Activated CD4-positive, alpha-beta T cell treated with anti-CD3 and anti-CD28 coated beads, Interleukin-2, amount 10 ng/mL, durations not matched to agents 24 days and 14 days (primary cell): ENCODE data around the gene IFIT3. TPM values are rescaled to one million over a fixed set of nuclear protein-coding genes. Genes with fewer than 3 reads are reported as not detected.

Source experiments
- DNase-seq: peaks from one replicate; pipeline ENCODE4 v3.0.0; 2022
- H3K27ac Mint-ChIP-seq: one replicate; pipeline ENCODE4 v1.8.0; 2022; ENCODE audit warnings: mild to moderate bottlenecking, mixed read lengths
- H3K27me3 Mint-ChIP-seq: one replicate; pipeline ENCODE4 v1.8.0; 2022; ENCODE audit warnings: mixed read lengths
- H3K36me3 Mint-ChIP-seq: one replicate; pipeline ENCODE4 v1.8.0; 2022; ENCODE audit warnings: low read depth, mild to moderate bottlenecking, mixed read lengths
- H3K4me1 Mint-ChIP-seq: one replicate; pipeline ENCODE4 v1.8.0; 2021; ENCODE audit warnings: mixed read lengths
- H3K4me3 Mint-ChIP-seq: one replicate; pipeline ENCODE4 v1.8.0; 2022; ENCODE audit warnings: mild to moderate bottlenecking, moderate library complexity, mixed read lengths
- H3K9me3 Mint-ChIP-seq: one replicate; pipeline ENCODE4 v1.8.0; 2021; ENCODE audit warnings: mixed read lengths
- intact Hi-C: fragments of 100-400 bp; cut with micrococcal nuclease; formaldehyde crosslinking; loops from one replicate; pipeline ENCODE4 v1.15.1; 2023
- total RNA-seq: library from RNA; stranded (reverse); gene quantifications from 2 replicates; pipeline ENCODE4 v1.2.3, GENCODE V29; 2022

Gene IFIT3
- total RNA-seq, 1 donor from 2014 or later = 1.0 TPM

GRCh38 chr10:89367529-89367928, 39.7 kb downstream of the IFIT3 start:
- Mint-ChIP-seq H3K27ac (no peak overlapping the region), H3K4me1 (peaks cover 15% of the 10 kb centered on the region), H3K27me3 (peaks cover 22% of the 10 kb centered on the region), H3K36me3 (no peaks in the 10 kb centered on the region), H3K4me3 (no peak overlapping the region), H3K9me3 (no peaks in the 10 kb centered on the region)
- intact Hi-C loops = no loop called here
- DNase-seq = no peak

- intact Hi-C loops = no loop called here
- Mint-ChIP-seq H3K27ac (no peak overlapping the region), H3K36me3 (no peaks in the 10 kb centered on the region), H3K4me1 (peaks cover 15% of the 10 kb centered on the region), H3K27me3 (peaks cover 25% of the 10 kb centered on the region), H3K4me3 (no peak overlapping the region), H3K9me3 (no peaks in the 10 kb centered on the region)
- DNase-seq = no peak
Measured at GRCh38 chr10:89368129-89368528, 40.3 kb downstream of the IFIT3 start.

DNA sequence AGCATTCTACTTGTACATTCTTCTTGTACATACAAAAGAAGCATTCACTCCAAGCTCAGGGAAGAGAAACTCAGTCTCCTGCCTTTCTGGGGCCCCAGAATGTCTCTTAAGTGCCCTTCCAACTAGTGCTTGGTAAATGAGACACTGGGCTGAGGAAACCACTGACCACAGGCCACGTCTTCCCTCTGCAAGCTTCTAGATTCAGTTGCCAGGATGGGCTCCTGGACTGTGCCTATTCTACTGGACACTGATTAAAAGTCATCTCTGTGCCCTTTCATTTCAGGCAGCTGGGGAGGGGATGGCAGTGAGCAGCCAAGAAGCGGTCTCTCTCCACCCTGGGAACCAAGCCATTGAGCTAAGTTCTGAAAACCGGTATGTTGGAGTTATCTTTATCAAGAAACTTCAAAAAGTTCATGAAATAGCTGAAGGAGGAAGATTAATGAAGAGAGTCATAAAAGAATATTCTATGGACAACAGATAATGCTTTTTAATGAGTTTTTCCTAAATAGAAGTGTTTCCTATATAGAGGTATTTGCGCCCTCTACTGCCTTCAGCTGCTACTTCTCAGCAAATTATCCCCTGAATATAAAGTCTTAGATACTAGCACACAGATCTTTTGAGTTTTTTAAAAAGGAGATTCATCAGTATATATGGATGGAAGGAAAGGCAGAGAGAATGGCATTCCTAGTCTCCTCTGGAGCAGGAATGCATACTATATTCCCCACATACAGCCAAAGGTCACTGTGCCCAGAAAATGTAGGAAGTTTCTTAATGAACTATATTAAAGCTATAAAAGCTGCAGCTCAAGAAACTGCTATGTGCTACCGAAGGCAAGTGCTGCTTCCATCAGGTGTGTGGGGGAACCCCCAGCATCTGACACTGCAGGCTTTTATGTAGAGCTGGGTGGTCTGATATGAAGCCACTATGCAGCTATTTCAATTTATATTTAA, 41.6 kb downstream of the IFIT3 start:
- H3K27me3 Mint-ChIP-seq = peaks cover 29% of the 10 kb centered on the region
- no peaks in the 10 kb centered on the region for H3K36me3 Mint-ChIP-seq
- no peaks in the 10 kb centered on the region for H3K9me3 Mint-ChIP-seq
- H3K4me1 Mint-ChIP-seq = peaks cover 12% of the 10 kb centered on the region
- no peak for DNase-seq
- no peak overlapping the region for H3K4me3 Mint-ChIP-seq
- no peak overlapping the region for H3K27ac Mint-ChIP-seq
- intact Hi-C loops = no loop called here

DNA sequence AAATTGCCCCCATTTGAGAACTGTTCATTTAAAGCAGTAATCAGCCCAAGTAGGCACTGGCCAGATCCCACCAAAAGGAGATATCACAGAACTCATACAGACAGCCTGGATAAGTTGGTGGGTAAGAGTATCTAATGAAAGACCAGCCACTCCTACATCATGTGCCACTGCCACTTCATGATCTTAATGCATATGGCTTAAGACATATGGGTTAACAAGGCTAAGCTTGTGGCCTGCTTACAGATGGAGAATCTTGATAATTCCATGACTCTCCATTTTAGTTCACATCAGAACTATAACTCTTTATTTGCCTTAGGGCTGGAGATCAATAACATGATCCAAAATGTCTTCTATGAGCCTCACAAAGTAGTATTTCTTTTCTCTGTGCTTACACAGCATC, 43.3 kb downstream of the IFIT3 start:
- H3K36me3 Mint-ChIP-seq = no peaks in the 10 kb centered on the region
- H3K27me3 Mint-ChIP-seq = peaks cover 28% of the 10 kb centered on the region
- no peak for DNase-seq
- H3K9me3 Mint-ChIP-seq = no peaks in the 10 kb centered on the region
- peaks cover 9% of the 10 kb centered on the region for H3K4me1 Mint-ChIP-seq
- no peak overlapping the region for H3K4me3 Mint-ChIP-seq
- intact Hi-C loops = no loop called here
- H3K27ac Mint-ChIP-seq = no peak overlapping the region

DNA sequence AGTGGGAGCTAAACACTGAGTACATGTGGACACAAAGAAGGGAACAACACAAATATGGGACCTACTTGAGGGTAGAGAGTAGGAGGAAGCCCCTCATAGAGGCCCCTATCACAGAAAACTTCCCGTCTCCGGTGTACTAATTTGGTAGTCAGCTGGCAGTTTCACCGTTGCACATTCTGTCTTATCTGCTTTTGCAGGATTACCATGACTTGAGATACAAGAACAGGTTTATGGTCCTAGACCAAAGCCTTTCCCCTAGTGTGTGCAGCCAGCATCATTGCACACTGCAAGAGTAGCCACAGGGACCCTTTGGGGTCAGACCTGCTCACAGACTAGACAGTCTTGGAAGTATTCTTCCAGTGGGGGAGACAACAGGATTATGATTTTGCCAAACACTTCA, 44.2 kb downstream of the IFIT3 start:
- intact Hi-C loops = no loop called here
- no peak for DNase-seq
- H3K9me3 Mint-ChIP-seq = no peaks in the 10 kb centered on the region
- peaks cover 9% of the 10 kb centered on the region for H3K4me1 Mint-ChIP-seq
- no peak overlapping the region for H3K27ac Mint-ChIP-seq
- H3K36me3 Mint-ChIP-seq = no peaks in the 10 kb centered on the region
- no peak overlapping the region for H3K4me3 Mint-ChIP-seq
- peaks cover 30% of the 10 kb centered on the region for H3K27me3 Mint-ChIP-seq

DNA sequence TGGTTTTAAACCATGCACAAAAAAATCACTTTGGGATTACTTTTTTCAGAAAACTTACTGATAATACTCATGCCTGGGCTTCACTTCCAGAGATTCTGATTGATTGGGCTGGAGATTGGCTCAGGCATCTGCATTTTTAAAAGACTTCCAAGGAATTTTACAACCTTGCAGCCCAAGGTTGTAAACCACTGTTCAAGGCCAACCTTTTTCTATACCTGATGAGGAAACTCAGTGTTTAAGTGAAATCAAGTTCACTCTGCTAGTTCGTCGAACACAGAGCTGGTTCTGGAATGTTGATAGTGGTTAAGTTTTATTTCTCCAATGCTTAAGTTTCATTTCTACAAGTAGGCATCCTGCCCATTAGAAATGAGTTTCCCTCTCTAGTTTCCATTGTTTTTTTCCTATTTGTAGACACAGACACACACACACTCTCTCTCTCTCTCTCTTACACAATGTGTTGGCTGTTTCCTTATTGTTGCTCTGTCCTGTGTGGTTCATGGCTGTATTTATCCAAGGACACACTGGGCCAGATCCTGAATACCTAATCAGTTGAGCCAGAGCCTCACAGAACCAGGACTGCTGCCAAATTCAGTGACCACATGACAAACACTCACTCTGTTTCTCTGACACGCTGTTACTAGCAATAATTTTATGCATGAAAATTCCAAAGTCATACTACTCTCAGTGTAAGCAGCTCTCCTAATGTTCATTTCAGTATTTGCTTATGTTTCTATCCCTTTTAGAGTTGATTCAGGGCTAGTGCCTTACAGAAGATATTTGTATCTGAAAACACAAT, 46.3 kb downstream of the IFIT3 start:
- Mint-ChIP-seq H3K27ac (no peak overlapping the region), H3K9me3 (no peaks in the 10 kb centered on the region), H3K4me3 (no peak overlapping the region), H3K27me3 (peaks cover 33% of the 10 kb centered on the region), H3K36me3 (no peaks in the 10 kb centered on the region), H3K4me1 (peaks cover 5% of the 10 kb centered on the region)
- DNase-seq = no peak
- intact Hi-C loops = no loop called here

DNA sequence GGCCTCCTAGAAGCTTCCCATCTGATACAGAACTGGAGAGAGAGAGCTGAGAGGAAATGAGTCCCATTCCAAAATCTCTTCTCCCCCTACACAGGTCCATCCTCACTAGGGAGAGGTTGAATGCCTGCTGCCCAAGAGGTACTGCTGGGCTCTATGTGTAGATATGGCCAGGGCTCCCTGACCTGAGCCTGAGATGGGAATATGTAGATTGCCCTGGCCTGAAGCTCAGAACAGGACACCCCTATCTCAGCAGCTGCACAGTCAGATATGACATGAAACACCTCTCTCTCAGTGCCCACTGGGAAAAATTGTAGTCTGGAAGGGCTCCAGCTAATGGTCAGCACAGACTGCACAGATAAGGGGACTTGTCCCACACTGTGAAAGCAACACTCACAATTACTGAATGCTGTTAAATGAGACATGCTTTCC, 46.9 kb downstream of the IFIT3 start:
- intact Hi-C loops = no loop called here
- H3K9me3 Mint-ChIP-seq = no peaks in the 10 kb centered on the region
- peaks cover 31% of the 10 kb centered on the region for H3K27me3 Mint-ChIP-seq

GRCh38 chr10:89377705-89378637, 50.2 kb downstream of the IFIT3 start, which contains the start of gene IFIT1B:
Gene IFIT1B, plus strand, starts transcription at chr10:89378056. Its CDS starts 80 bp downstream, at chr10:89378136.
- peaks cover 16% of the 10 kb centered on the region for H3K27me3 Mint-ChIP-seq
- H3K27ac Mint-ChIP-seq = no peak within 1 kb of the TSS
- H3K4me1 Mint-ChIP-seq = no peaks in the 10 kb centered on the region
- no peaks in the 10 kb centered on the region for H3K9me3 Mint-ChIP-seq
- intact Hi-C loops = no loop called here
- H3K36me3 Mint-ChIP-seq = no peaks in the 10 kb centered on the region
- no peak within 1 kb of the TSS for H3K4me3 Mint-ChIP-seq
- DNase-seq = no peak

More for the DNA sequence above, 46.9 kb downstream of the IFIT3 start:
- Mint-ChIP-seq H3K27ac (no peak overlapping the region), H3K4me3 (no peak overlapping the region), H3K36me3 (no peaks in the 10 kb centered on the region), H3K4me1 (no peaks in the 10 kb centered on the region)
- DNase-seq = no peak

DNA sequence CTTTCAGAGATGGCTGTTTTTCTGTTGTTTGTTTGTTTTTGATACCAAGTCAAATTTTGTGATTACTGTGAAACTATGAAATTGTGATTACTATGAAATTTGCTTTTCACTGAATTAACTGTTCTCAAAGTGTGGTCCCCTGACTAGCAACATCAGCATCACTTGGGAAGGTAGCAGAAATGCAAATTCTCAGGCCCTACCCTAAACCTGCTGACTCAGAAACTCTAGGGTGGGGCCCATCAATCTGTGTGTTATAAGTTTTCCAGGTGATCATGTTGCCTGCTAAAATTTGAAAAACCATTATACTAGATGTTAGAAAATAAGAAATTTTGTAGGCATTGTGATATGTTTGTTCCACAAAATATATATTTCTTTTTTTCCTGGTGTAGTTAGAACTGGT, 51.3 kb downstream of the IFIT3 start:
- no peak for DNase-seq
- H3K27ac Mint-ChIP-seq = no peak overlapping the region
- H3K4me1 Mint-ChIP-seq = no peaks in the 10 kb centered on the region
- no peak overlapping the region for H3K4me3 Mint-ChIP-seq
- peaks cover 20% of the 10 kb centered on the region for H3K27me3 Mint-ChIP-seq
- no peaks in the 10 kb centered on the region for H3K9me3 Mint-ChIP-seq
- no peaks in the 10 kb centered on the region for H3K36me3 Mint-ChIP-seq
- intact Hi-C loops = no loop called here

- Mint-ChIP-seq H3K27me3 (peaks cover 22% of the 10 kb centered on the region), H3K4me1 (no peaks in the 10 kb centered on the region), H3K36me3 (no peaks in the 10 kb centered on the region), H3K27ac (no peak overlapping the region), H3K4me3 (no peak overlapping the region), H3K9me3 (no peaks in the 10 kb centered on the region)
- intact Hi-C loops = no loop called here
- DNase-seq = no peak
Measured at GRCh38 chr10:89382757-89383156, 55.0 kb downstream of the IFIT3 start.

DNA sequence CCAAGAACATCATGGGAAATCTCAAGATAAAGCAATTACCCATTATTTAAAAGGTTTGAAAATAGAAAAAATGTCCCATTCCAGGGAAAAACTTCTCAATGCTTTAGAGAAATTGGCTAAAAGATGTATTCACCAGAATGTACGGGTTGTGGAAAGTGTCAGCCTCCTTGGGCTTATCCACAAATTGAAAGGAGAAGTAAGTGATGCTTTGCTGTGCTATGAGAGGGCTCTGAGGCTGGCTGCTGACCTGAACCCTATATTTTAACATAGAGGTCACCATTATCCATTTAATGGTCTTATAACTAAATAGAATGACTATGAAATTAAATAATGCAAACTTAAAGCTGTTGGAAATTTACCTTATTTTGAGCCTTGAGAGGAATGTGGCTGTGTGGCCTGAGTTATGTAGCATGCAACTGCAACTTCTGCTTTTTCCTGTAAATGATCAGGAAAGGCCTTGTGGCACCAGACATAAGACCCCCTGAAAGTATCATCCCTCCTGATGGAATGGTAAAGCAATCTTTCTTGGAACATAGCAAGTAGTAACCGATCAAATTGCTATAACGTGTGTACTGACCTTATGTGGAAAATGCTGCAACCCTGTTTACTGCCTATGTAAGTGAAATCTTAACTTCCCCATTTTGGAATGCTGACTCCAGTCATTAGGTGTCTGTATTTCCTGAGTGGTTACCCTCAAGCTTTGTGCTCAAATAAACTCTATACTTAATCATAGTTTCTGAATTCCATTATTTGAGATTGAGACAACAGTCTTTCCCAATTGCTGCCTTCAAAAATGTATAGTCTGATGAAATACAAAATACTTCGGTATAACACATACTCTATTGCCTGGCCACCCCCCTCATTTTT, 56.9 kb downstream of the IFIT3 start:
- Mint-ChIP-seq H3K4me3 (no peak overlapping the region), H3K4me1 (no peaks in the 10 kb centered on the region), H3K27ac (no peak overlapping the region), H3K9me3 (no peaks in the 10 kb centered on the region), H3K27me3 (peaks cover 22% of the 10 kb centered on the region), H3K36me3 (no peaks in the 10 kb centered on the region)
- intact Hi-C loops = no loop called here
- DNase-seq = no peak

- H3K36me3 Mint-ChIP-seq = no peaks in the 10 kb centered on the region
- H3K4me1 Mint-ChIP-seq = peaks cover 15% of the 10 kb centered on the region
- no peak overlapping the region for H3K27ac Mint-ChIP-seq
- DNase-seq = no peak
- H3K4me3 Mint-ChIP-seq = no peak overlapping the region
- H3K9me3 Mint-ChIP-seq = no peaks in the 10 kb centered on the region
- H3K27me3 Mint-ChIP-seq = peaks cover 12% of the 10 kb centered on the region
- intact Hi-C loops = no loop called here
Measured at GRCh38 chr10:89388806-89389205, 61.0 kb downstream of the IFIT3 start.

DNA sequence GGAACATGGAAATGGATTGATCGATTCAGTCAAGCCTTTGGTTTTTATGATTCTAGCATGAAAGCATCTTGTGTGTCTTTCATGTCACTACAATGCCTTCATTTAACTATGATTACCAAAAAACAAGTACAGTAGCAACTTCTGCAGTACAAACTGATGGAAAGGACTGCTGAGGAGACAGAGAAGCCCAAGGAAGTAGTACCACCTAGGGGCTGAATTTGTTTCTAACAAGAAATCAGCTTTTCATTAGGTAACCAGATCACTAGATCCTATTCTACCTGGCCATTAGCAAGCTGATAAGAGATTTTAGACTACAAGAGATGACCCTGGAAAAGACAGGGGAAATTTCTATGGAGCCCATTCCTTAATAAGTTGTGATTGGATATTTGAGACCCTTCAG, 61.5 kb downstream of the IFIT3 start:
- DNase-seq = no peak
- Mint-ChIP-seq H3K36me3 (no peaks in the 10 kb centered on the region), H3K27ac (no peak overlapping the region), H3K4me1 (peaks cover 18% of the 10 kb centered on the region), H3K9me3 (no peaks in the 10 kb centered on the region), H3K4me3 (no peak overlapping the region), H3K27me3 (peaks cover 12% of the 10 kb centered on the region)
- intact Hi-C loops = no loop called here
